ENCODE data around the gene ATM.

ATM gene

DNA sequence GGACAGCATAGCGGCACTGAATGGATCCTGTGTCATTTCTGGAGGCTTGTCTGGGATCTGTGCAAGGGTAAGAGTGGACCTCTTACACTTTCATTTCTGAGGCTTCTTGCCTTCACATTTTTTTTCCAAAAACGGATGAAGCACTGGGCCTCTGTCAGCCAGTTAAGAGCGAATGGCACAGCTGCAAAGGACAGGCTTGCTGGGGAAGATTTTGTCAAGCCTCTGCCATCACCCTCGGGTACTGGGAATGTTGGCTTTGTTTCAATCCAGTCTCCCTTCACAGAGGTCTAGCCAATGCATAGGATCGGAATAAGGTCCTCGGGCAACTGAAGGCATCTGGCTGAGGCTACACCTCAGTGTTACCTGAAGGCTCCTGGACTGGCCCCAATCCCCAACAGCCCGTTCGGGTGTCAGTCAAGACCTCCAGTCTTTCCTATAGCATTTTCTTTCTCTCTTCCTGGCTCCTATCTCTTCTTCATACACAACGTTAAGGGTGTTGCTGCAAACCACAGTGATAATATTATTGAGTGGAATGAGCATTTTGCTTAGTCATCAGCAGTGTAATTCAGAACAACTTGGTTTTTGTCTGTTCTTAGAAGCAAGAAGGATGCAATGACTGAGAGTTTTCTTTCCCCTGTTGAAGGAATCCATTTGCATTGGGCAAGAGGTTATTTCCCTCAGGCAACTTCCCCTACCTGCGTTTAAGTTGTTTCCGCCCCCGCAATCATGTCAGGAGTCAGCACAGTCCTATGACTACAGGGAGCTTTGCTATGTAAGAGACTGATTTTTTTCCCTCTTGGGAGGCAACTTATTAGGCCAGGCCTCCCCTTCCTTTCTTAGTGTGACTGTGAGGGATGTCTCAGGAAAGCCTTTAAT, 23.2 kb upstream of the ATM start:
- Histone ChIP-seq H3K27ac (no peak overlapping the region), H3K4me3 (no peak overlapping the region)
- TF ChIP-seq, protein P1, sequence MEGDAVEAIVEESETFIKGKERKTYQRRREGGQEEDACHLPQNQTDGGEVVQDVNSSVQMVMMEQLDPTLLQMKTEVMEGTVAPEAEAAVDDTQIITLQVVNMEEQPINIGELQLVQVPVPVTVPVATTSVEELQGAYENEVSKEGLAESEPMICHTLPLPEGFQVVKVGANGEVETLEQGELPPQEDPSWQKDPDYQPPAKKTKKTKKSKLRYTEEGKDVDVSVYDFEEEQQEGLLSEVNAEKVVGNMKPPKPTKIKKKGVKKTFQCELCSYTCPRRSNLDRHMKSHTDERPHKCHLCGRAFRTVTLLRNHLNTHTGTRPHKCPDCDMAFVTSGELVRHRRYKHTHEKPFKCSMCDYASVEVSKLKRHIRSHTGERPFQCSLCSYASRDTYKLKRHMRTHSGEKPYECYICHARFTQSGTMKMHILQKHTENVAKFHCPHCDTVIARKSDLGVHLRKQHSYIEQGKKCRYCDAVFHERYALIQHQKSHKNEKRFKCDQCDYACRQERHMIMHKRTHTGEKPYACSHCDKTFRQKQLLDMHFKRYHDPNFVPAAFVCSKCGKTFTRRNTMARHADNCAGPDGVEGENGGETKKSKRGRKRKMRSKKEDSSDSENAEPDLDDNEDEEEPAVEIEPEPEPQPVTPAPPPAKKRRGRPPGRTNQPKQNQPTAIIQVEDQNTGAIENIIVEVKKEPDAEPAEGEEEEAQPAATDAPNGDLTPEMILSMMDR (IDR thresholded peaks at IDR 0.05): no peak
- DNase-seq (ENCODE audit: low spot score): no peak

DNA sequence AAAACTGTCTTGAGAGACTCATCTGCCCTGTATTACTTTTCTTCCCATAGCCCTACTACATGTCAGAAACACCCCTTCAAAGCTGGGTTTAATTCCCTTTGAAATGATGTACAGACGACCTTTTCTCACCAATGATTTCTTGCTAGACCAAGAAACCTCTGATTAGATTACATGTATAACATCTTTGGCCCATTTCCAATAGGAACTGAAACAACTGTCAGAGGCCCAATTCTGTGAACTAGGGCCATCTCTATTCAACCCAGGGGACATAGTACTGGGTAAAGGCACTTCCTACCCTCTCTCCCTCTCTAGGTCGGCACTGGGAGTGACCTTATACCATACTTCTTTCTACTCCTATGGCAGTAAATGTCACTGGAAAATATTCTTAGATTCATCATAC, 19.8 kb upstream of the ATM start:
- Histone ChIP-seq H3K4me3 (no peak overlapping the region), H3K27ac (no peak overlapping the region)
- no peak for DNase-seq (ENCODE audit: low spot score)
- TF ChIP-seq, protein P1 (IDR thresholded peaks at IDR 0.05): no peak

DNA sequence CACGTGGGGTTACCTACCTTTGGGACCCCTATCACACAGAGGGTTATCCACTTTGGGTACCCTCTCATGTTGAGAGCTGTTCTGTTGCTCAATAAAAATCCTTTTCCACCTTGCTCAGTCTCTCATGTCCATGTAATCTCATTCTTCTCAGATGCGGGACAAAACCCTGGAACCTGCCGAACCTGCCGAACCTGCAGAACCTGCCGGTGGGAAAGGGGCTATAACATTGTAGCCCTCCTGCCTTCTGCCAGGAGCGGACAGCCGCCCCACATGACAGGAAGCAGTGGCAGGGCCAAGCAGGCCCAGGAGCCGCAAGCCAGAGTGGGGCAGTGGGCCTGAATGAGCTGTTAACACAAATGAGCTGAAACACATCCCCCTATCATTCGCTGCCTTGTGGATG, 18.5 kb upstream of the ATM start:
- Histone ChIP-seq H3K27ac (no peak overlapping the region), H3K4me3 (no peak overlapping the region)
- TF ChIP-seq, protein P1 (IDR thresholded peaks at IDR 0.05): no peak
- no peak for DNase-seq (ENCODE audit: low spot score)

DNA sequence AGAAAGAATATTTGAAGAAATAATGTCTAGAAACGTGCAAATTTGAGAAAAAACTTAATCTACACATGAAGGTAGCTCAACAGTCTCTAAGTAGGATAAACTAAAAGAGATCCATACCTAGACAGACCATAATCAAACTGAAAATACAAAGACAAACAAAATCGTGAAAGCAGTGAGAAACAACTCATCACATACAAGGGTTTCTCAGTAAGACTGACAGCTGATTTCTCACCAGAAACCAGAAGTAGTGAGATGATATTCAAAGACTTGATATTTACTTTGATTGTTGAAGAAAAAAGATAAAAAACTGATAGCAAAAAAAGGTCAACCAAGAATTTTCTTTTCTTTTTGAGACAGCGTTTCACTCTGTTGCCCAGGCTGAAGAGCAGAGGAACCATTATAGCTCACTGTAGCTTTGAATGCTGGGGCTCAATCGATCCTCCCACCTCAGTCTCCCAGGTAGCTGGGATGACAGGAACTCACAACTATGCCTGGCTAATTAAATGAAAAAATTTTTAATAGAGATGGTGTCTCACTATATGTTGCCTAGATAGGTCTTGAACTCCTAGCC, 17.9 kb upstream of the ATM start:
- no peak overlapping the region for H3K27ac ChIP-seq
- H3K4me3 ChIP-seq: no peak overlapping the region
- TF ChIP-seq, protein P1 (IDR thresholded peaks at IDR 0.05): no peak
- no peak for DNase-seq (ENCODE audit: low spot score)

DNA sequence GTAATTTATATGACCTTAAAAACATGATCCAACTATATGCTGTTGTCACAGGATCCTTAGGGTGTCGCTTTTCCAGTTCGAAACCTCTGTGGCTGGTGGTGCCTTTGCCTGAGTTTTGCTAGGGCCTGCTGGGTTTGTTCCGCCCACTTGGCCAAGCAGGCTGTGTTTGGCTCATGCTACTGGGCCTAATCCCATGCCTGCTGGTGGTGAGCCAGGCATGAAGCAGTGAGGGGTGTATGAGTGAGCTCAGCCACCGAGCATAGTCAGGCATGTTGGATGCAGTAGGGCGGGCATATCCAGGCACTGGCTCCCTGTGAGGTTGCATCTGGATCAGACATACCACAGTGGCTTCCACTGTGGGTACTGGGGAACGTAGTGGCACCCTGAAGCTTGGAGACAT, 16.7 kb upstream of the ATM start:
- no peak overlapping the region for H3K27ac ChIP-seq
- H3K4me3 ChIP-seq: no peak overlapping the region
- DNase-seq (ENCODE audit: low spot score): no peak
- TF ChIP-seq, protein P1 (IDR thresholded peaks at IDR 0.05): no peak

DNA sequence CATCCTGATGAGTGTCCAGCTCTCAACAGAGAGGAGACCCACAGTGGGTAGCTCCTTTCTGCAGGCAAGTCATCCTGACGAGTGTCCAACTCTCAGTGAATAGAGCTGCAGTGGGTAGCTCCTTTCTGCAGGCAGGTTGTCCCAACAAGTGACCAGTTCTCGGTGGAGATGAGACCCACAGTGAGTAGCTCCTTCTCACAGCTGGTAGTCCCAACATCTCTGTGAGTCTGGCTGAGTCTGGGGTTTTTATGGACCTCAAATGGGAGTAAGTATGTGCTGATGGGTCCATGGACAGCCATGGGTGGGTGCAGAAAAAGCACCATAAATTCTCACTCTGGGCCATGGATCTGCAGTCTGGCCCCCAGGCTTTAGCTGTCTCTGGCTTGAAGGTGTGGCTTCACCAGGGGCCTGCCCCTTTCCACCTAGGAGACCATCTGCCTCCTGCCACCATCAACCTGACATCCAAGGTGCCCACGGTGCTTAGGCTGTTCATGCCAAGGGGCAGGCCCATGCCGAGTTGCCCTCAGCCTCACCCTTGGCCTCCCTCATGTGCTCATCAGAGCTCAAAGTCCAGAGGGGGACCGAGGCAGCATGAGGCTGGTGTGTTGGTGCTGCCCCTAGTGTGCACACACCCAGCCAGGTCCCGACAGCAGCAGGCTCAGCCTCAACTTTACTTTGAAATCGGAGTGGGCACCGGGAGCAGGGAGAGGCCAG, 15.7 kb upstream of the ATM start:
- Histone ChIP-seq H3K27ac (no peak overlapping the region), H3K4me3 (no peak overlapping the region)
- no peak for DNase-seq (ENCODE audit: low spot score)
- TF ChIP-seq, protein P1 (IDR thresholded peaks at IDR 0.05): no peak

Data from coronary artery (tissue), 2 donors.